Naive thymus-derived CD8-positive, alpha-beta T cell (primary cell): ENCODE results near the gene BCL2L1. TPM values are rescaled to one million over a fixed set of nuclear protein-coding genes. Genes with fewer than 3 reads are reported as not detected.
A peak's percentile ranks its signal among the peaks of the same experiment; 100 is the strongest.
"Not testable (repeated sequence)": the region's sequence is repeated elsewhere in the genome, so short reads cannot be mapped to it uniquely, and the experiment has no call there.

ENCODE experiments used
- ATAC-seq, 2 donors: fragments of 150-1000 bp; cut with Tn5 transposase in 1 of 2; sonication (Bioruptor Pico), chemical (Tn5 transposase) in 1 of 2; 1 replicate in 1 of 2; 2 replicates in 1 of 2; pipeline ENCODE4 v1.10.0; 2021; ENCODE audit warnings: mild to moderate bottlenecking in 2 of 2, moderate library complexity in 2 of 2
- POLR2A ChIA-PET: fragments of 350-600 bp; sonication (Branson Sonifier 250); formaldehyde crosslinking; loops from one replicate; lab custom pipeline; 2021; ENCODE audit warnings: antibody characterized with exemption; lab: Charles Lee
- DNase-seq, 10 donors: peaks; one replicate each; pipeline versions ENCODE4 v3.0.0 to v3.0.0-alpha.2; 2020 to 2022
- H3K27ac Mint-ChIP-seq, 10 donors: one replicate each; pipeline ENCODE4 v1.8.0; 2020 to 2022; ENCODE audit warnings: mild to moderate bottlenecking in 10 of 10, mixed read lengths in 10 of 10, moderate library complexity in 4 of 10, inconsistent platforms in 1 of 10
- H3K27me3 Mint-ChIP-seq, 5 donors: one replicate each; pipeline ENCODE4 v1.8.0; 2021 to 2022; ENCODE audit warnings: mixed read lengths in 5 of 5
- H3K36me3 Mint-ChIP-seq, 3 donors: one replicate each; pipeline ENCODE4 v1.8.0; 2020 to 2022; ENCODE audit warnings: mixed read lengths in 3 of 3, mild to moderate bottlenecking in 2 of 3, inconsistent platforms in 1 of 3
- H3K4me1 Mint-ChIP-seq, 4 donors: one replicate each; pipeline ENCODE4 v1.8.0; 2021 to 2022; ENCODE audit warnings: mixed read lengths in 4 of 4
- H3K4me3 Mint-ChIP-seq, 10 donors: one replicate each; pipeline ENCODE4 v1.8.0; 2020 to 2022; ENCODE audit warnings: mild to moderate bottlenecking in 10 of 10, mixed read lengths in 10 of 10, moderate library complexity in 6 of 10, inconsistent platforms in 1 of 10
- H3K9me3 Mint-ChIP-seq, 9 donors: one replicate each; pipeline ENCODE4 v1.8.0; 2020 to 2022; ENCODE audit warnings: mixed read lengths in 9 of 9, mild to moderate bottlenecking in 3 of 9, inconsistent platforms in 1 of 9, moderate library complexity in 1 of 9
- polyA plus RNA-seq, 3 donors: library from polyadenylated mRNA; unstranded; fragments of 300-500 nt; fragmentation: Illumina TruSeq; gene quantifications; one replicate each; pipeline ENCODE4 v1.2.3, GENCODE V29; 2021
- total RNA-seq, 8 experiments: library from RNA in 2 of 8; stranded (reverse) in 2 of 8; gene quantifications; one replicate each; pipeline ENCODE4 v1.2.3 and lab custom pipeline; 2021 to 2026

The BCL2L1 gene
- total and polyA plus RNA-seq, 5 experiments from 2014 or later, result 8.0 to 17.7 (median 14.8) TPM

- DNase-seq, result no peak
- Mint-ChIP-seq H3K27me3 (no peaks in the 10 kb centered on the region), H3K9me3 (no peaks in the 10 kb centered on the region), H3K4me1 (peaks cover 0 to 2% (median 0%) of the 10 kb centered on the region in 4 donors), H3K4me3 (no peak overlapping the region), H3K36me3 (no peaks in the 10 kb centered on the region), H3K27ac (no peak overlapping the region)
- ATAC-seq, result no peak
- POLR2A ChIA-PET, result no interaction called here
These were observed 25.0 kb upstream of the BCL2L1 start for GRCh38 chr20:31747640-31748039.

GRCh38 chr20:31747028-31747427 is 24.4 kb upstream of the BCL2L1 start:
- H3K27me3 Mint-ChIP-seq, H3K36me3 Mint-ChIP-seq, ATAC-seq, H3K27ac Mint-ChIP-seq, H3K9me3 Mint-ChIP-seq, H3K4me3 Mint-ChIP-seq, DNase-seq, POLR2A ChIA-PET, H3K4me1 Mint-ChIP-seq: not testable (repeated sequence)

- no peak for ATAC-seq
These were observed 23.6 kb upstream of the BCL2L1 start for GRCh38 chr20:31746068-31746878.

GRCh38 chr20:31740656-31741323 is 18.1 kb upstream of the BCL2L1 start:
- DNase-seq (no peak), ATAC-seq (no peak)
- H3K27ac Mint-ChIP-seq, result no peak overlapping the region
- no peaks in the 10 kb centered on the region for H3K36me3 Mint-ChIP-seq
- no peaks in the 10 kb centered on the region for H3K4me1 Mint-ChIP-seq
- no peaks in the 10 kb centered on the region for H3K27me3 Mint-ChIP-seq
- no peaks in the 10 kb centered on the region for H3K9me3 Mint-ChIP-seq
- POLR2A ChIA-PET, result no interaction called here
- no peak overlapping the region for H3K4me3 Mint-ChIP-seq

More at GRCh38 chr20:31746068-31746878, 23.6 kb upstream of the BCL2L1 start:
- Mint-ChIP-seq H3K36me3 (no peaks in the 10 kb centered on the region), H3K4me3 (no peak overlapping the region), H3K9me3 (no peaks in the 10 kb centered on the region), H3K27ac (peak overlapping the region in 2 of 10 donors; percentile 28 to 53), H3K4me1 (peaks cover 0 to 2% (median 0%) of the 10 kb centered on the region in 4 donors), H3K27me3 (no peaks in the 10 kb centered on the region)
- POLR2A ChIA-PET, result no interaction called here
- DNase-seq, result no peak

- H3K4me3 Mint-ChIP-seq, result no peak overlapping the region
- ATAC-seq (peak in 1 of 2 donors; percentile 37), DNase-seq (no peak)
- H3K27ac Mint-ChIP-seq, result no peak overlapping the region
- H3K27me3 Mint-ChIP-seq, result no peaks in the 10 kb centered on the region
- no peaks in the 10 kb centered on the region for H3K36me3 Mint-ChIP-seq
- H3K4me1 Mint-ChIP-seq, result no peaks in the 10 kb centered on the region
- POLR2A ChIA-PET, result interaction anchor here (2.7 kb wide), 1 partner anchor 17 kb away, joined by 12 read pairs; the partner anchor contains the start of gene BCL2L1
- no peaks in the 10 kb centered on the region for H3K9me3 Mint-ChIP-seq
These were observed 17.5 kb upstream of the BCL2L1 start for GRCh38 chr20:31740208-31740607.

- POLR2A ChIA-PET, result interaction anchor here (0.6 to 2.7 kb wide), 2 partner anchors 16 to 193 kb away, joined by 5 to 12 read pairs; partner anchors contain the start of gene BCL2L1
- H3K4me1 Mint-ChIP-seq, result no peaks in the 10 kb centered on the region
- ATAC-seq, result no peak
These were observed 16.9 kb upstream of the BCL2L1 start for GRCh38 chr20:31739550-31739977.

GRCh38 chr20:31738729-31739549 is 16.3 kb upstream of the BCL2L1 start, which contains the start of gene TPX2:
Gene TPX2, plus strand, starts transcription at chr20:31739290. Its CDS starts 18,187 bp downstream, at chr20:31757477.
- Mint-ChIP-seq H3K36me3 (no peaks in the 10 kb centered on the region), H3K27me3 (no peaks in the 10 kb centered on the region), H3K27ac (no peak within 1 kb of the TSS), H3K4me1 (no peaks in the 10 kb centered on the region), H3K4me3 (peak within 1 kb of the TSS in 1 of 10 donors; percentile 43), H3K9me3 (no peaks in the 10 kb centered on the region)
- DNase-seq (peak; percentile 39 to 83 (median 69)), ATAC-seq (peak; percentile 86 to 98)
- POLR2A ChIA-PET, result interaction anchor here (0.6 to 2.7 kb wide), 3 partner anchors 15 to 192 kb away, joined by 3 to 12 read pairs (median 5); partner anchors contain the start of gene BCL2L1

More at GRCh38 chr20:31739550-31739977, 16.9 kb upstream of the BCL2L1 start:
- Mint-ChIP-seq H3K36me3 (no peaks in the 10 kb centered on the region), H3K27me3 (no peaks in the 10 kb centered on the region), H3K4me3 (no peak overlapping the region), H3K9me3 (no peaks in the 10 kb centered on the region), H3K27ac (no peak overlapping the region)
- DNase-seq, result no peak

GRCh38 chr20:31731321-31731717 is 8.7 kb upstream of the BCL2L1 start:
- Mint-ChIP-seq H3K4me3 (no peak overlapping the region), H3K9me3 (no peaks in the 10 kb centered on the region), H3K27me3 (no peaks in the 10 kb centered on the region), H3K27ac (no peak overlapping the region), H3K4me1 (peaks cover 0 to 2% (median 0%) of the 10 kb centered on the region in 4 donors), H3K36me3 (no peaks in the 10 kb centered on the region)
- POLR2A ChIA-PET, result interaction anchor here (0.6 to 0.7 kb wide), 2 partner anchors 8 to 58 kb away, joined by 4 to 5 read pairs; no protein-coding TSS in a partner anchor
- ATAC-seq, result no peak
- DNase-seq, result no peak

GRCh38 chr20:31723319-31724078 is 831 bp upstream of the BCL2L1 start:
- no peaks in the 10 kb centered on the region for H3K27me3 Mint-ChIP-seq
- peaks cover 29 to 52% (median 44%) of the 10 kb centered on the region in 4 donors for H3K4me1 Mint-ChIP-seq
- peaks cover 0 to 3% (median 0%) of the 10 kb centered on the region in 3 donors for H3K36me3 Mint-ChIP-seq
- POLR2A ChIA-PET, result interaction anchor here (0.6 to 5.1 kb wide), 18 partner anchors 8 to 151 kb away, joined by 3 to 125 read pairs (median 5); partner anchors contain the start of gene TPX2
- peak overlapping the region; percentile 73 to 98 (median 94) for H3K27ac Mint-ChIP-seq
- ATAC-seq (peak; percentile 92 to 95), DNase-seq (peak; percentile 98 to 100 (median 99))
- H3K9me3 Mint-ChIP-seq, result no peaks in the 10 kb centered on the region
- peak overlapping the region; percentile 90 to 96 (median 93) for H3K4me3 Mint-ChIP-seq

GRCh38 chr20:31723069-31723318 is 326 bp upstream of the BCL2L1 start:
- POLR2A ChIA-PET, result interaction anchor here (0.8 to 5.1 kb wide), 15 partner anchors 9 to 150 kb away, joined by 3 to 125 read pairs (median 5); partner anchors contain the start of genes ID1 and TPX2
- peak overlapping the region; percentile 73 to 97 (median 94) for H3K27ac Mint-ChIP-seq
- H3K9me3 Mint-ChIP-seq, result no peaks in the 10 kb centered on the region
- peaks cover 0 to 3% (median 0%) of the 10 kb centered on the region in 3 donors for H3K36me3 Mint-ChIP-seq
- ATAC-seq (no peak), DNase-seq (no peak)
- H3K27me3 Mint-ChIP-seq, result no peaks in the 10 kb centered on the region
- peaks cover 30 to 56% (median 48%) of the 10 kb centered on the region in 4 donors for H3K4me1 Mint-ChIP-seq
- H3K4me3 Mint-ChIP-seq, result peak overlapping the region; percentile 90 to 96 (median 93)

- Mint-ChIP-seq H3K27ac (peak overlapping the region; percentile 73 to 97 (median 94)), H3K4me3 (peak overlapping the region; percentile 90 to 96 (median 93)), H3K27me3 (no peaks in the 10 kb centered on the region), H3K36me3 (peaks cover 0 to 7% (median 0%) of the 10 kb centered on the region in 3 donors), H3K4me1 (peaks cover 40 to 70% (median 60%) of the 10 kb centered on the region in 4 donors), H3K9me3 (no peaks in the 10 kb centered on the region)
- no peak for ATAC-seq
- POLR2A ChIA-PET, result interaction anchor here (0.5 to 5.1 kb wide), 7 partner anchors 10 to 117 kb away, joined by 3 to 125 read pairs (median 6); partner anchors contain the start of gene ID1
- peak in 1 of 10 donors; percentile 7 for DNase-seq
These were observed 1.0 kb downstream of the BCL2L1 start for GRCh38 chr20:31721408-31722256.
